Calu3 (cell line): ENCODE results near the gene DDIAS. TPM values are rescaled to one million over a fixed set of nuclear protein-coding genes. Genes with fewer than 3 reads are reported as not detected.

ENCODE experiments used
- BruUV-seq: library from RNA; stranded (reverse); fragments of 400-500 nt; replicated peaks from 2 replicates; lab custom pipeline; 2021; lab: Mats Ljungman, UMichigan
- CTCF ChIA-PET: fragments of 300-600 bp; sonication (Branson Sonifier 250); formaldehyde crosslinking; loops from one replicate; lab custom pipeline; 2022; ENCODE audit warnings: antibody characterized with exemption; lab: Charles Lee
- DNase-seq: peaks from one replicate; pipeline ENCODE4 v3.0.0; 2022
- H3K27ac Mint-ChIP-seq: one replicate; pipeline ENCODE4 v1.8.0; 2022; ENCODE audit warnings: mixed read lengths; ENCODE audit not compliant: unreplicated experiment
- H3K27me3 Mint-ChIP-seq: one replicate; pipeline ENCODE4 v1.8.0; 2022; ENCODE audit warnings: mixed read lengths; ENCODE audit not compliant: unreplicated experiment
- H3K36me3 Mint-ChIP-seq: one replicate; pipeline ENCODE4 v1.8.0; 2022; ENCODE audit warnings: mild to moderate bottlenecking, moderate library complexity, mixed read lengths; ENCODE audit not compliant: insufficient read depth, unreplicated experiment
- H3K4me1 Mint-ChIP-seq: one replicate; pipeline ENCODE4 v1.8.0; 2022; ENCODE audit warnings: mild to moderate bottlenecking, low read depth, mixed read lengths; ENCODE audit not compliant: unreplicated experiment
- H3K4me3 Mint-ChIP-seq: one replicate; pipeline ENCODE4 v1.8.0; 2022; ENCODE audit warnings: mild to moderate bottlenecking, low read depth, moderate library complexity, mixed read lengths; ENCODE audit not compliant: unreplicated experiment
- H3K9me3 Mint-ChIP-seq: one replicate; pipeline ENCODE4 v1.8.0; 2022; ENCODE audit warnings: low read depth, mixed read lengths; ENCODE audit not compliant: unreplicated experiment
- intact Hi-C: fragments of 100-400 bp; cut with micrococcal nuclease; formaldehyde crosslinking; loops from one replicate; pipeline ENCODE4 v1.10.0; 2022; ENCODE audit not compliant: unreplicated experiment
- total RNA-seq: library from RNA; stranded (reverse); gene quantifications from 2 replicates; pipeline ENCODE4 v1.2.3, GENCODE V29; 2022
- TF ChIP-seq, protein P1 (sequence below): fragments of 200-600 bp; IDR thresholded peaks from one replicate; pipeline ENCODE4 v1.8.0; 2022; ENCODE audit warnings: antibody characterized with exemption; ENCODE audit not compliant: unreplicated experiment

DDIAS gene
- total RNA-seq, 1 experiment from 2014 or later, result 10.9 TPM

DNA sequence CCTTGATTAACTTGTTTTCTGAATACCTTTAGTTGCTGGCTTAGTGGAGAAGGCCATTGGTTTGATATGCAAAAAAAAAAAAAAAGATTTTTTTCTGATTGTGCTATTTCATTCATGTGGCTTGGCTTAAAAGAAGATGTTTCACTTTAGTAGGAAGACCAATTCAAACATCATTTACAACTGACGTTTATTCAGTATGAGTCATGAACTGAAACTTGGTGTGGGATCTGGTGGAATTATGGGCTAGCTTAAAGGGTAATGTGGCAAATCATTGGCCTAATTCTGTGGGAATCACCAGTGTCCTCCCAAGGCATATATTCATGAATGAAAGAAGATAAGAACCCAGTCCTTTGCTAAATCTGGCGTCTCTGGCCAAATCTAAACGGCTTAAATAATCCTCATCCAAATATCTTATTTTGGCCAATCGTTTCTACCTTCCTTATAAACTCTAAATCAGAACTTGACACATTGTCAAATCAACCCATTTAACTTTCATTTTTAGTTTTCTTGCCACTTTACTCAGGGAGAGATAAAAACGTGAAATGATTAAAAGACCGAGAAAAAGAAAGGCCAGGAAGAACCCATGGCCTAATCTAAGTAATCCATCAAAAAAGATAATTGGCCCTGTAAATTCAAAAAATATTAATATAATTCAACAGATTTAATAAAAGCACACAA, 77.0 kb downstream of the DDIAS start:
- Mint-ChIP-seq H3K4me3 (no peak overlapping the region), H3K27ac (no peak overlapping the region), H3K4me1 (no peaks in the 10 kb centered on the region), H3K36me3 (no peaks in the 10 kb centered on the region), H3K9me3 (no peaks in the 10 kb centered on the region), H3K27me3 (no peaks in the 10 kb centered on the region)
- TF ChIP-seq, protein P1, sequence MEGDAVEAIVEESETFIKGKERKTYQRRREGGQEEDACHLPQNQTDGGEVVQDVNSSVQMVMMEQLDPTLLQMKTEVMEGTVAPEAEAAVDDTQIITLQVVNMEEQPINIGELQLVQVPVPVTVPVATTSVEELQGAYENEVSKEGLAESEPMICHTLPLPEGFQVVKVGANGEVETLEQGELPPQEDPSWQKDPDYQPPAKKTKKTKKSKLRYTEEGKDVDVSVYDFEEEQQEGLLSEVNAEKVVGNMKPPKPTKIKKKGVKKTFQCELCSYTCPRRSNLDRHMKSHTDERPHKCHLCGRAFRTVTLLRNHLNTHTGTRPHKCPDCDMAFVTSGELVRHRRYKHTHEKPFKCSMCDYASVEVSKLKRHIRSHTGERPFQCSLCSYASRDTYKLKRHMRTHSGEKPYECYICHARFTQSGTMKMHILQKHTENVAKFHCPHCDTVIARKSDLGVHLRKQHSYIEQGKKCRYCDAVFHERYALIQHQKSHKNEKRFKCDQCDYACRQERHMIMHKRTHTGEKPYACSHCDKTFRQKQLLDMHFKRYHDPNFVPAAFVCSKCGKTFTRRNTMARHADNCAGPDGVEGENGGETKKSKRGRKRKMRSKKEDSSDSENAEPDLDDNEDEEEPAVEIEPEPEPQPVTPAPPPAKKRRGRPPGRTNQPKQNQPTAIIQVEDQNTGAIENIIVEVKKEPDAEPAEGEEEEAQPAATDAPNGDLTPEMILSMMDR, result no peak
- intact Hi-C loops, result no loop called here
- CTCF ChIA-PET, result no interaction called here
- no peak for DNase-seq
- BruUV-seq, result no TSS peak

DNA sequence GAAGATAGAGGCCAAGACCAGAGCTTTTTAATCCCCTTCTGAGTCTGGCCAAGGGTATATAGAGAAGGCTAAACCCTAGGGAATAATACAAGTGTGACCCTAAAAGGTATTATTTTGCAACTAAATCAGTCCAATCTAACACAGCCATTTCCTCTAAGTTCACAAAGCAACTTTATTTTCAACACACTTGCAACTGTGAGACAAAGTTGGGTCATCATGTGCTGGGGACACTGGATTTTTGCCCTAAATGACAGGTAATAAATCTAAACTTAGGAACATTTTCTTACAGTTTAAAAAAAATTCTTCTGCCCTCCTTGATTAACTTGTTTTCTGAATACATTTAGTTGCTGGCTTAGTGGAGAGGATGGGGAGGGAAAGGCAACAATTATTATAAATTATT, 78.3 kb downstream of the DDIAS start:
- DNase-seq, result no peak
- CTCF ChIA-PET, result no interaction called here
- no peaks in the 10 kb centered on the region for H3K4me1 Mint-ChIP-seq
- H3K27me3 Mint-ChIP-seq, result no peaks in the 10 kb centered on the region
- H3K36me3 Mint-ChIP-seq, result no peaks in the 10 kb centered on the region
- TF ChIP-seq, protein P1, result no peak
- no peak overlapping the region for H3K27ac Mint-ChIP-seq
- no peaks in the 10 kb centered on the region for H3K9me3 Mint-ChIP-seq
- H3K4me3 Mint-ChIP-seq, result no peak overlapping the region
- intact Hi-C loops, result no loop called here
- BruUV-seq, result no TSS peak

DNA sequence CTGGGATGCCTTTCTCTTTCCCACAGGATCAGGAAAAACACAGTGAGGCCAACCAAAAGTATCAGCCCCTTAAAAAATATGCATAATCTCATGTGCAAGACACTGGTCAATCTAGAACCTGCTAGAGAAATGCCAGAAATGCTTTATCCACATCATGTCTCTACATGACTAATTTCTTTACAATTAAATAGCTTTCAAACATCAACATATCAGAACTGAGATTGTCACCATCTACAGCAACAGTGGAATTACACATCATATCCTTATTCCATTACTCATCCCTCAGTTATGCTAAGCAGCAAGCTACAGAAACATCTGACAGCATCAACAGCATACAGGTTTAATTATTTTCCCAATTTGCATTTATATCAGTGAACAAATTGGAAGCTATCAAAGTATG, 78.8 kb downstream of the DDIAS start:
- DNase-seq, result no peak
- Mint-ChIP-seq H3K4me3 (no peak overlapping the region), H3K36me3 (no peaks in the 10 kb centered on the region), H3K4me1 (no peaks in the 10 kb centered on the region), H3K9me3 (no peaks in the 10 kb centered on the region), H3K27ac (no peak overlapping the region), H3K27me3 (no peaks in the 10 kb centered on the region)
- BruUV-seq, result no TSS peak
- CTCF ChIA-PET, result no interaction called here
- TF ChIP-seq, protein P1, result no peak
- intact Hi-C loops, result no loop called here

- TF ChIP-seq, protein P1, result no peak
- H3K9me3 Mint-ChIP-seq, result no peaks in the 10 kb centered on the region
- no peaks in the 10 kb centered on the region for H3K27me3 Mint-ChIP-seq
- H3K4me3 Mint-ChIP-seq, result no peak overlapping the region
- no peak overlapping the region for H3K27ac Mint-ChIP-seq
- CTCF ChIA-PET, result no interaction called here
- H3K4me1 Mint-ChIP-seq, result no peaks in the 10 kb centered on the region
- H3K36me3 Mint-ChIP-seq, result no peaks in the 10 kb centered on the region
- no peak for DNase-seq
- BruUV-seq, result no TSS peak
- intact Hi-C loops, result no loop called here
Measured at GRCh38 chr11:82980947-82981346, 79.4 kb downstream of the DDIAS start.
